GM12878 (cell line): ENCODE measurements around the gene DNASE2. TPM values are rescaled to one million over a fixed set of nuclear protein-coding genes. Genes with fewer than 3 reads are reported as not detected.

Experiments used
- CREM ChIP-seq: IDR thresholded peaks from 2 replicates; pipeline ENCODE4 v1.6.1; 2014; ENCODE audit warnings: antibody characterized with exemption, low read depth
- CTCF ChIP-seq, 3 experiments: IDR thresholded peaks in 2 of 3; conservative IDR thresholded peaks in 1 of 3; 2 replicates each; pipeline ENCODE4 v1.5.1; 2011; ENCODE audit warnings: low read depth in 3 of 3, low read length in 3 of 3, mild to moderate bottlenecking in 3 of 3, control low read depth in 2 of 3, moderate library complexity in 2 of 3, inconsistent platforms in 1 of 3, mixed read lengths in 1 of 3; ENCODE audit not compliant: control insufficient read depth in 2 of 3, insufficient read depth in 1 of 3; ENCODE audit errors: extremely low read depth in 1 of 3
- E2F8 ChIP-seq: fragments of 450-650 bp; IDR thresholded peaks from 2 replicates; pipeline ENCODE4 v1.6.1; 2018; ENCODE audit warnings: mild to moderate bottlenecking, low read depth, moderate library complexity; ENCODE audit not compliant: partially characterized antibody
- EGR1 ChIP-seq, 2 experiments: IDR thresholded peaks; 1 replicate in 1 of 2; 2 replicates in 1 of 2; pipeline ENCODE4 v1.6.1; 2011 to 2012; ENCODE audit warnings: low read depth in 2 of 2, low read length in 2 of 2, borderline replicate concordance in 1 of 2, mild to moderate bottlenecking in 1 of 2, moderate library complexity in 1 of 2
- HCFC1 ChIP-seq: fragments of 150-350 bp; IDR thresholded peaks from 2 replicates; pipeline ENCODE4 v1.6.1; 2014; ENCODE audit warnings: low read length
- MXI1 ChIP-seq: fragments of 150-350 bp; IDR thresholded peaks from 2 replicates; pipeline ENCODE4 v1.6.1; 2011; ENCODE audit warnings: low read depth, mild to moderate bottlenecking, inconsistent platforms, low read length, improper control_type of control experiment
- MYB ChIP-seq: fragments of 150-350 bp; IDR thresholded peaks from 2 replicates; pipeline ENCODE4 v1.6.1; 2014; ENCODE audit warnings: mild to moderate bottlenecking, low read depth, low read length, borderline replicate concordance
- MYC ChIP-seq: IDR thresholded peaks from 2 replicates; pipeline ENCODE4 v1.6.1; 2011; ENCODE audit warnings: mild to moderate bottlenecking, low read length, moderate library complexity, inconsistent platforms; ENCODE audit not compliant: insufficient read depth, insufficient replicate concordance, insufficient read length, severe bottlenecking
- PBX3 ChIP-seq: IDR thresholded peaks from 2 replicates; pipeline ENCODE4 v1.6.1; 2011; ENCODE audit warnings: mild to moderate bottlenecking, low read depth, low read length, moderate library complexity; ENCODE audit not compliant: insufficient replicate concordance
- RELB ChIP-seq: fragments of 450-650 bp; IDR thresholded peaks from 2 replicates; pipeline ENCODE4 v1.6.1; 2017; ENCODE audit warnings: low read depth, mild to moderate bottlenecking, moderate library complexity
- SIX5 ChIP-seq: IDR thresholded peaks from 2 replicates; pipeline ENCODE4 v1.6.1; 2011; ENCODE audit warnings: mild to moderate bottlenecking, low read depth, low read length, moderate library complexity; ENCODE audit not compliant: severe bottlenecking
- SREBF2 ChIP-seq: IDR thresholded peaks from 2 replicates; pipeline ENCODE4 v1.6.1; 2012; ENCODE audit warnings: mild to moderate bottlenecking, low read length
- SRF ChIP-seq, 2 experiments: IDR thresholded peaks; 2 replicates each; pipeline ENCODE4 v1.6.1; 2011; ENCODE audit warnings: low read depth in 2 of 2, low read length in 2 of 2, mild to moderate bottlenecking in 1 of 2, moderate library complexity in 1 of 2
- WRNIP1 ChIP-seq: IDR thresholded peaks from 2 replicates; pipeline ENCODE4 v1.6.1; 2011; ENCODE audit warnings: low read depth, low read length, improper control_type of control experiment, borderline replicate concordance
- YBX1 ChIP-seq: fragments of 450-650 bp; IDR thresholded peaks from 2 replicates; pipeline ENCODE4 v1.6.1; 2016; ENCODE audit warnings: antibody characterized with exemption
- ZBTB40 ChIP-seq: fragments of 450-650 bp; IDR thresholded peaks from 2 replicates; pipeline ENCODE4 v1.6.1; 2016; ENCODE audit warnings: mild to moderate bottlenecking, moderate library complexity, borderline replicate concordance
- polyA plus RNA-seq, 11 experiments: library from polyadenylated mRNA; depleted of rRNA in 4 of 11; unstranded in 6 of 11; stranded (reverse) in 5 of 11; fragments of >200 nt; fragmentation: Nextera tagmentation in 4 of 11; fragmentation: Illumina TruSeq in 1 of 11; extraction: Ambion mirVana in 4 of 11; extraction: Trizol in 1 of 11; gene quantifications; 1 replicate in 1 of 11; 2 replicates in 10 of 11; pipeline versions ENCODE4 v1.2.1 to v1.2.3, GENCODE V29; 2011 to 2016; ENCODE audit warnings: inconsistent platforms in 2 of 11, missing spikeins in 2 of 11, low read depth in 1 of 11
- total RNA-seq, 4 experiments: library from RNA; depleted of rRNA in 3 of 4; stranded (reverse); fragments of >200 nt in 3 of 4; fragmentation: Illumina TruSeq in 1 of 4; extraction: Trizol in 1 of 4; gene quantifications; 2 replicates each; pipeline versions ENCODE4 v1.2.1 to v1.2.3, GENCODE V29; 2013 to 2021

DNASE2 gene
- total and polyA plus RNA-seq, 10 of the 15 experiments (the other 5 are each of a cell fraction or from before 2014, with no cell fraction given), result 4.9 to 32.1 (median 22.0) TPM

- TF ChIP-seq MXI1, result peak; percentile 98
- no peak for TF ChIP-seq WRNIP1
- peak in 1 of 2 experiments; percentile 3; a peak in 1 of 3 replicates for TF ChIP-seq EGR1 (IDR thresholded peaks at IDR 0.05; ENCODE audit: borderline replicate concordance in 1 of 2, low read depth in 2 of 2, low read length in 2 of 2)
- peak; percentile 75; the same call in 1 of the 2 replicates for TF ChIP-seq ZBTB40
- TF ChIP-seq SRF (IDR thresholded peaks at IDR 0.05; ENCODE audit: low read depth in 2 of 2, low read length in 2 of 2), result peak in 1 of 2 experiments; percentile 69; a peak in 1 of 4 replicates
- peak; percentile 58 for TF ChIP-seq HCFC1
- TF ChIP-seq CREM, result peak; percentile 96
- TF ChIP-seq MYB, result no peak
- no peak for TF ChIP-seq PBX3
- TF ChIP-seq RELB, result peak; percentile 100
- TF ChIP-seq YBX1, result no peak
- peak; percentile 82 for TF ChIP-seq MYC
- TF ChIP-seq CTCF (IDR thresholded peaks at IDR 0.05 in 2 of 3, conservative IDR thresholded peaks at IDR 0.05 in 1 of 3; ENCODE audit: control insufficient read depth in 2 of 3, extremely low read depth in 1 of 3, insufficient read depth in 1 of 3, low read depth in 3 of 3, low read length in 3 of 3), result no peak
- TF ChIP-seq SIX5, result no peak
- no peak for TF ChIP-seq SREBF2
- peak; percentile 68 for TF ChIP-seq E2F8
These were observed 9.7 kb upstream of the DNASE2 start, which contains the start of gene GCDH (continued) for GRCh38 chr19:12890787-12891552.
